Measurements from ENCODE around the gene SYNPR. TPM values are rescaled to one million over a fixed set of nuclear protein-coding genes. Genes with fewer than 3 reads are reported as not detected.

The SYNPR gene
- total RNA-seq, 1 donor from 2014 or later = 3.7 TPM

DNA sequence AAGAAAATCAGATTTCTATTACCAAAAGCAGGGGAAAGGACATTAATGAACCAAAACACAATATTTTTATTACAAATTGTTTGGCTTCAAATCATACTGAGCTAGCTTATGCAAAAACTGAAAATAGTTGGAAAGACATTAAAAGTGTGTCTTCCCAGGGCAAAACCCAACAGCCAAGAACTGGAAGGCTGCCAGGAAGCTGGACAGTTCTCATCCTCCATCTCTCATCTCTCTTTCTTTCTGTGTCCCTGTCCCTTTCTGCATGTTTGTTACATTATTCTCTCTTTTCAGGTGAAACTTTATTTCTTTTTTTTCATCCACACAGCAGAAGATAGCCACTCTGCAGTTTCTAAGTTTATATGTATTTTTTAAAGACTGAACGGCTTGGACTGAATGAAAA lies 333.3 kb downstream of the SYNPR start:
- Mint-ChIP-seq H3K4me1 (no peaks in the 10 kb centered on the region), H3K27ac (no peak overlapping the region), H3K27me3 (ENCODE audit: low read depth) (peaks cover 19% of the 10 kb centered on the region), H3K9me3 (no peaks in the 10 kb centered on the region), H3K4me3 (no peak overlapping the region), H3K36me3 (no peaks in the 10 kb centered on the region)
- DNase-seq (ENCODE audit: low spot score in 2 of 2, unreplicated experiment in 2 of 2) = no peak
- TF ChIP-seq, protein P1, sequence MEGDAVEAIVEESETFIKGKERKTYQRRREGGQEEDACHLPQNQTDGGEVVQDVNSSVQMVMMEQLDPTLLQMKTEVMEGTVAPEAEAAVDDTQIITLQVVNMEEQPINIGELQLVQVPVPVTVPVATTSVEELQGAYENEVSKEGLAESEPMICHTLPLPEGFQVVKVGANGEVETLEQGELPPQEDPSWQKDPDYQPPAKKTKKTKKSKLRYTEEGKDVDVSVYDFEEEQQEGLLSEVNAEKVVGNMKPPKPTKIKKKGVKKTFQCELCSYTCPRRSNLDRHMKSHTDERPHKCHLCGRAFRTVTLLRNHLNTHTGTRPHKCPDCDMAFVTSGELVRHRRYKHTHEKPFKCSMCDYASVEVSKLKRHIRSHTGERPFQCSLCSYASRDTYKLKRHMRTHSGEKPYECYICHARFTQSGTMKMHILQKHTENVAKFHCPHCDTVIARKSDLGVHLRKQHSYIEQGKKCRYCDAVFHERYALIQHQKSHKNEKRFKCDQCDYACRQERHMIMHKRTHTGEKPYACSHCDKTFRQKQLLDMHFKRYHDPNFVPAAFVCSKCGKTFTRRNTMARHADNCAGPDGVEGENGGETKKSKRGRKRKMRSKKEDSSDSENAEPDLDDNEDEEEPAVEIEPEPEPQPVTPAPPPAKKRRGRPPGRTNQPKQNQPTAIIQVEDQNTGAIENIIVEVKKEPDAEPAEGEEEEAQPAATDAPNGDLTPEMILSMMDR (IDR thresholded peaks at IDR 0.05; ENCODE audit: unreplicated experiment) = no peak

DNA sequence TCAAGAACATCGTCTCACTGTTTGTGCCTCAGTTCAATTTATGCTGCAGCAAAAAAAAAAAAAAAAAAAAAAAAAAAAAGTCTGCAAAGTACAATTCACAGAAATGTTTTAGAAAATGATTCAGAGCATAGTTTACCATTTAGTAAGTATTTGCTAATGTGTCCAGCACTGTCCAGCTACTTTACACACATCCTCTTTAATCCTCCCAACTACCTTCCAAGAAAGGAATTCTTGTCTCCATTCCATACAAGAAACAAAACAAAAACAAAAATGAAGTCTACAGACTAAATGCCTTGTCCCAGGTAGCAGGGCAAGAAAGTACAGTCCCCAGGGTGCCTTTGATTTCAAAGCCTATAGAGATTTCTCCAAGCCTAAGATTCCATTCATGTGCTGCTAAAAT lies 335.5 kb downstream of the SYNPR start:
- Mint-ChIP-seq H3K4me1 (no peaks in the 10 kb centered on the region), H3K36me3 (no peaks in the 10 kb centered on the region), H3K27me3 (ENCODE audit: low read depth) (peaks cover 21% of the 10 kb centered on the region), H3K9me3 (no peaks in the 10 kb centered on the region), H3K4me3 (no peak overlapping the region), H3K27ac (no peak overlapping the region)
- no peak for DNase-seq (ENCODE audit: low spot score in 2 of 2, unreplicated experiment in 2 of 2)
- TF ChIP-seq, protein P1 (IDR thresholded peaks at IDR 0.05; ENCODE audit: unreplicated experiment) = no peak

DNA sequence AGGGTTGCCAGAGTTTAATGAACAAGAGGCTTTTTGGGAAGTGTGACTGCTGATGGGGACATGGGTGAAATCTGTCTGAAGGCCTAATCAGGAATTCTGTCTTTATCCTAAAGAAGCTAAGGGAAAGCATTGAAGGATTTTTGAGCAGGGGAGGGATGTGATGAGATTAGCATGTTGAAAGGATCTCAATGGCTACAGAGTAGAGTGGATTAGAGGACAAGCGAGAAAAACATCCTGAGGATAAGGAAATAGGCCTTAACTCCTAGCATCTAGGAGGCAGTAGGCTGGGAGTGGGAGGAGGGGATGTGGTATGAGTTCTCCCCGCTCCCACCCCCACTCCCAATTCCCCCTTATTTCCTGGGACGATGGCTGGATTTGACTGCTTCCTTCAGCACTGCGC lies 339.3 kb downstream of the SYNPR start:
- Mint-ChIP-seq H3K4me3 (no peak overlapping the region), H3K27ac (no peak overlapping the region)

DNA sequence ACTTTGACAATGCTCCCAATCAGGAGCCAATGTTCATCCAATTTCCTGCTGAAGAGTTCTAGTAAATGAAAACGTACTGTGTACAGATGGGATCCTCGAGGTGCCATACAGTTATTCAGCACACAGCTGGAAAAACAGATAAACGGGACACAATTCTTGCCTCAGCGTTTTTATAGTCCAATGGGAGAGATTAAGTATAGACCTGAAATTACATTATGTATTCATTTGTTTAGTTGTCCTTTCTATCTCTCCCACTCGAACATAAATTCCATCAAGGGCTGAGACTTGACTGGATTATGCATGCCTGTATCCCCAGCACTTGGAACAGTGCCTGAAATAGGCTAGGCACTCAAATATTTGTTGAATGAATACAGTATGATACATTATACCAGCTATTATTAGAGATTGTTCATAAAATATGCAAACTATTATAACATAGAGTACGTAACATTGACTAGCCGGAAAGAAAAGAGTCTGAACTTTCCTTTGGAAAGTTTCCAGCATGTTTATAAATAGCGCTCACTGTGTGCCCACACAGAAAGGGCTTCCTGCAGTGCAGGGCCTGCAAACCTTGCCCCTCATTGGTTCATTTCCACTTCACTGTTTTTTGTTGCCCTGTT lies 346.9 kb downstream of the SYNPR start:
- H3K4me1 Mint-ChIP-seq = peaks cover 14% of the 10 kb centered on the region
- H3K27me3 Mint-ChIP-seq (ENCODE audit: low read depth) = peaks cover 18% of the 10 kb centered on the region
- no peak for DNase-seq (ENCODE audit: low spot score in 2 of 2, unreplicated experiment in 2 of 2)
- TF ChIP-seq, protein P1 (IDR thresholded peaks at IDR 0.05; ENCODE audit: unreplicated experiment) = no peak
- no peaks in the 10 kb centered on the region for H3K9me3 Mint-ChIP-seq
- H3K4me3 Mint-ChIP-seq = no peak overlapping the region
- no peak overlapping the region for H3K27ac Mint-ChIP-seq
- H3K36me3 Mint-ChIP-seq = no peaks in the 10 kb centered on the region

More for the DNA sequence above, 339.3 kb downstream of the SYNPR start:
- Mint-ChIP-seq H3K9me3 (no peaks in the 10 kb centered on the region), H3K27me3 (ENCODE audit: low read depth) (peaks cover 21% of the 10 kb centered on the region), H3K4me1 (peaks cover 5% of the 10 kb centered on the region), H3K36me3 (no peaks in the 10 kb centered on the region)
- TF ChIP-seq, protein P1 (IDR thresholded peaks at IDR 0.05; ENCODE audit: unreplicated experiment) = no peak
- DNase-seq (ENCODE audit: low spot score in 2 of 2, unreplicated experiment in 2 of 2) = no peak

DNA sequence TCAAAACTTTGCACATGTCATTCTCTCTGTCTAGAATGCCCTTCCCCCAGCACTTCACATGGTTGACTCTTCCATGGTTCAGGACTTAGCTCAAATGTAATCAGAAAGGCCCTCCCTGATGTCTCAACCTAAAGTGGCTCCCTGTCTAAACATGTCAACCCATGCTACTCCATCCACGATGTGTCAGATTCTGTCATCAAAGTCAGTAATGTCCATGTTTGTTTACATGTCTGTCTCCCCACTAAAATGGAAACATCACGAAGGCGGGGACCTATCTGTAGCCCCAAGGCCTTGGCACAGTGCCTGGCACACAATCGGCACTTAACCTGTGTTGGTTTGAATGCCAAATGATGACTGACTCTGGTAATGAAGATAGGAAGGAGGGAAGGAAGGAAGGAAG lies 353.6 kb downstream of the SYNPR start:
- DNase-seq (ENCODE audit: low spot score in 2 of 2, unreplicated experiment in 2 of 2) = no peak
- no peak overlapping the region for H3K4me3 Mint-ChIP-seq
- H3K4me1 Mint-ChIP-seq = no peaks in the 10 kb centered on the region
- H3K9me3 Mint-ChIP-seq = peaks cover 6% of the 10 kb centered on the region
- H3K27me3 Mint-ChIP-seq (ENCODE audit: low read depth) = peaks cover 45% of the 10 kb centered on the region
- TF ChIP-seq, protein P1 (IDR thresholded peaks at IDR 0.05; ENCODE audit: unreplicated experiment) = no peak
- no peak overlapping the region for H3K27ac Mint-ChIP-seq
- no peaks in the 10 kb centered on the region for H3K36me3 Mint-ChIP-seq

DNA sequence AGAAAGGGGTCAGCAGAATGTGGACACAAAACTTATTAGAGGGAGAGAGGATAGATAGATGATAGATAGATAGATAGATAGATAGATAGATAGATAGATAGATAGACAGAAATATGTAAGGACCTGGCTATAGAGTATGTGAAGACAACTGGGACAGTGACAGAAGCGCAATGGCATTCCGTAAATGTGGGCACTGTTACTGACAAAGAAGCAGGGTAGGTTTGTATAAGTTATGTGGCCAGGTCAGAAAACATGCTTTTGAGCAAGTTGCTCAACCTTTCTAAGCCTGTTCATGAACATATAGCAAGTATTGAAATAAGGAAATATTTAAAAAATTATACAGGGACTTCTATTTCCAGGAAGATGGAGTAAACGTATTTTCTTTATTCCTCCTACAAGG lies 357.1 kb downstream of the SYNPR start:
- no peak for DNase-seq (ENCODE audit: low spot score in 2 of 2, unreplicated experiment in 2 of 2)
- H3K36me3 Mint-ChIP-seq = no peaks in the 10 kb centered on the region
- TF ChIP-seq, protein P1 (IDR thresholded peaks at IDR 0.05; ENCODE audit: unreplicated experiment) = no peak
- peaks cover 19% of the 10 kb centered on the region for H3K9me3 Mint-ChIP-seq
- H3K27me3 Mint-ChIP-seq (ENCODE audit: low read depth) = peaks cover 42% of the 10 kb centered on the region
- no peak overlapping the region for H3K27ac Mint-ChIP-seq
- no peak overlapping the region for H3K4me3 Mint-ChIP-seq
- no peaks in the 10 kb centered on the region for H3K4me1 Mint-ChIP-seq
